G401 (cell line): ENCODE measurements around the gene AKT3. TPM values are rescaled to one million over a fixed set of nuclear protein-coding genes. Genes with fewer than 3 reads are reported as not detected.
"Not testable (repeated sequence)": the region's sequence is repeated elsewhere in the genome, so short reads cannot be mapped to it uniquely, and the experiment has no call there.

Source experiments
- DNase-seq: peaks from one replicate; pipeline ENCODE4 v3.0.0-alpha.2; 2015; ENCODE audit warnings: low spot score
- in situ Hi-C: cut with HindIII; loops from 2 replicates; pipeline ENCODE4 v1.10.0; 2016; ENCODE audit warnings: low sequenced_read_pairs, mixed read lengths
- total RNA-seq: library from RNA; depleted of rRNA; stranded (reverse); fragments of >200 nt; shearing (Covaris generic); gene quantifications from 2 replicates; pipeline ENCODE4 v1.2.3, GENCODE V29; 2014

AKT3 gene
- total RNA-seq, 1 experiment from 2014 or later = 9.5 TPM

DNA sequence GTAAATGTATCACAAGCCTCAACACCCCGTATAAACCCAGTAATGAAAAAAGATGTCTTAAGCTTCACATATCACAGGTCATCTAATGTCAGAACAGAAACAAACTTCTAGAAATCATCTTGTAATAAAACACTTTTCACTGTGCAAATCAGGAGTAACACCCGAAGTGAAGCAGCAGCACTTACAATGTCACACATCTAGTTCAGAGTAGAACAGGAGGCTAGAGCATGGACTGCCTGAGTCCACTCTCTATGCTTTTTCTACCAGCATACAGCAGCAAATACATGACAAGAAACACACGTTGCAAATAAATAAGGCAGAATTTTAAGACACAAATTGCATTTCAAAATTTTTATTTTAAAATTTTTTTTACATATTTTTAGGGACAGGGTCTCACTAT, 57.2 kb downstream of the AKT3 start:
- in situ Hi-C loops = no loop called here
- DNase-seq = no peak

DNA sequence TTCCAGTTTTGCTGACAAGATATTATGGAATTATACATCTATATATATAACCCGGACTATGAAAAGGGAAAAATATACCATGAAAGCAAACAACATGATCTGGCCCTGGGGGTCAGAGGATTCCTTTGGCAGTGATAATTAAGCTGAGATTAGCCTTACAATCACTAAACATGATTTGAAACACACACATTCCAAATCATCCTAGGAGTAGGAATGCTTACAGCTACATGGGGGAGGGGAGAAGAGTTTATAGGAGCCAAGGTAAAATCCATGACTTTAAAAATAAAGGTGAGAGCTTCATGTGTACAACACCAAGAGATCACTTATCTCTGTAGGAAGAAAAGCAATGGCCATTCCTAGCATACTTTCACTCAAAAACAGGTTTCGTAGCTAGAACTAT, 57.6 kb downstream of the AKT3 start:
- in situ Hi-C loops = no loop called here
- no peak for DNase-seq

DNA sequence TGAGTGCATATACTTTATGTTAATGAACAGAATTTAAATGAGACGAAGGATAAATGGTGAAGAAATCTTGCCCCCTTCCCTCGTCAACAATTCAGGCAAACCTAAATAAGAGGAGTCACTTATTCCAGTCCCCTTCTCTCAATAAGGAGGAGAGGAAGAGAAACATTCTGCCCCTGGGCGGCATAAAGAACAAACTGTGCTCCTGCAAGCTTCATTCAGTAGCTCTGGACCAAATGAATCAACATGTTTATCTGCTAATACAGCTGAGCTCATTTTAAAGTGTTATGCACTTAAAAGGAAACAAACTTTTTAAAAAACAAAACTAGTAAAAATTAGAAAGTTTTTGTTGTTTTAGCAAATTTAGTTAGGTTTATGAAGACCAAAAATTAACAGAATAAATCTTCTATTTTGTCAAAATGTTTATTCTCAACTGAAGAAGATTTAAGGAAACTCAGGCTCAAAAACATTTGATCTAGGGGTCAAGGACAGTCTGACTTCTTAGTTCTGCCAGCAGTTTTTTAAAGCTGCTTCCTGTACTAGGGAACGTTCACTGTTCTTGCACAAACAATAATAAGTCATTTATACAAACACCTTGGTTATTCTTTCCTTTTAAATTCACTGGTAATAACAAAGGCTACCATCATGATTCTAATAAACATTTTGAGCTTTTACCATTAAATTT, 58.3 kb downstream of the AKT3 start:
- in situ Hi-C loops = no loop called here
- peak; percentile 52 for DNase-seq

DNA sequence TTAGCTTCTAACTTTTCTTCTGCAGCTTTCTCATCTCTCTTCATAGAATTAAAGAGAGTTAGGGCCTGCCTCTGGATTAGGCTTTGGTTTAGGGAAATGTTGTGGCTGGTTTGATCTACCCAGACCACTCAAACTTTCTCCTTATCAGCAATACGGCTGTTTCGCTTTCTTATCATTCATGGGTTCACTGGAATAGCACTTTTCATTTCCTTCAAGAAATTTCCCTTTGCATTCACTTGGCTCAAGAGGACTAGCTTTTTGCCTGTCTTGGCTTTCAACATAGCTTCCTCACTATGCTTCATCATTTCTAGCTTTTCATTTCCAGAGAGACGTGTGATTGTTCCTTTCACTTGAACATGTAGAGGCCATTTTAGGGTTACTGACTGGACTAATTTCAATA, 59.6 kb downstream of the AKT3 start:
- no peak for DNase-seq
- in situ Hi-C loops = no loop called here

DNA sequence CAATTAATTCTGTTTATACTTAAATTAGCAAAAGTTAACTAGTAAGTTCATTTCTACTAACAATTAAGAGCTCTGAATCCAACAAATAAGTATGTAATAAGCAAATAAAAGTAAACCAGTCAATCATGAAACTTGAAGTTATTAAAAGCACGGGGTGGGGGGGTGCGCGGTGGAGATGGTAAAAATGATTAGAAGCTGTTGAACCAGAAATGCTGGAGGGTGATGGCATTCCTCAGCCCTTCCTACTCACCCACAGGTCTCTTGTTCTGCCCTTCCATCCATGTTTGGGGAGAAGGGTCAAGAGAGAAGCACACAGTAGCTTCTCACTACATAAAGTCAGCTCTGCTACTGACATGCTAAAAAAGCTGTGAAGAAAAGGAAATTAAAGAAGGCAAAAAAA, 63.5 kb downstream of the AKT3 start:
- DNase-seq = no peak
- in situ Hi-C loops = no loop called here

DNA sequence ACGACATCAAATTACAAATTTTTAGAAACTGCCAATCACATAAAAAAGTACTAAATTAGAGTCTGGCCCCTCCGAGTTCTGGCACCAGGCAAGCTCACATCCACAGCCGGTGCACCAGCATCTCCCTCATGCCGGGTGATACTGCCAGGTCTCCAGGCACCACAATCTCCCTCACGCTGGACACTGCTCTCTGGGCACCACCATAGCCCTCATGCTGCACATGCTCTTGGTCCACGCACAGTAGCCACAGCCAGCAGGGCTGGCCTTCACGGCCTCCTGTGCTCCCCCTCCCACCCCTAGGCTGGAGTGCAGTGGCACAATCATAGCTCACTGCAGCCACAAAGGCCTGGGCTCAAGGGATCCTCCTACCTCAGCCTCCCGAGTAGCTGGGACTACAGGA, 65.5 kb downstream of the AKT3 start:
- no peak for DNase-seq
- in situ Hi-C loops = no loop called here

DNA sequence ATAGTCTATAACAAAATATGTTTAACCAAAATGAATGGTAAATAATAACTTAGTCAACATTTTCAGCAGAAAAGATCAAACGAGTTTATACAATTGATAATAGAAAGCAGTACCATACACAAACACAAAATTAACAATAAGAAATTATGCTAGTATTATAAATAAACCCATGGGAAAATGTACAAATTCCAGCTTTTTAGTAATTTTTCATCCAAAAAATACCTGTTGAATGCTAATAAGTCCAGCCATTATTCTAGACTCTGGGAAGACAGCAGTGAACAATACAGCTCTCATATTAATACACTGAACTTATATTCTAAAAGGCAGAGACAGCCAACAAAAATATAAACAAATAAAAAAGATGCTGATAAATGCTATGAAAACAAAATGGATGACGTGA, 66.3 kb downstream of the AKT3 start:
- in situ Hi-C loops = no loop called here
- no peak for DNase-seq

DNA sequence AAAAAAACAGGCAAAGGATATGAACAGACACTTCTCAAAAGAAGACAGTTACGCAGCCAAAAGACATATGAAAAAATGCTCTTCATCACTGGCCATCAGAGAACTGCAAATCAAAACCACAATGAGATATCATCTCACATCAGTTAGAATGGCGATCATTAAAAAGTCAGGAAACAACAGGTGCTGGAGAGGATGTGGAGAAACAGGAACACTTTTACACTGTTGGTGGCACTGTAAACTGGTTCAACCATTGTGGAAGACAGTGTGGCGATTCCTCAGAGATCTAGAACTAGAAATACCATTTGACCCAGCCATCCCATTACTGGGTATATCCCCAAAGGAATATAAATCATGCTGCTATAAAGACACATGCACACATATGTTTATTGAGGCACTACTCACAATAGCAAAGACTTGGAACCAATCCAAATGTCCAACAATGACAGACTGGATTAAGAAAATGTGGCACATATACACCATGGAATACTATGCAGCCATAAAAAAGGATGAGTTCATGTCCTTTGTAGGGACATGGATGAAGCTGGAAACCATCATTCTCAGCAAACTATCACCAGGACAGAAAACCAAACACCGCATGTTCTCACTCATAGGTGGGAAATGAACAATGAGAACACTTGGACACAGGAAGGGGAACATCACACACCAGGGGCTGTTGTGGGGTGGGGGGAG, 77.5 kb downstream of the AKT3 start:
- in situ Hi-C loops, DNase-seq: not testable (repeated sequence)

DNA sequence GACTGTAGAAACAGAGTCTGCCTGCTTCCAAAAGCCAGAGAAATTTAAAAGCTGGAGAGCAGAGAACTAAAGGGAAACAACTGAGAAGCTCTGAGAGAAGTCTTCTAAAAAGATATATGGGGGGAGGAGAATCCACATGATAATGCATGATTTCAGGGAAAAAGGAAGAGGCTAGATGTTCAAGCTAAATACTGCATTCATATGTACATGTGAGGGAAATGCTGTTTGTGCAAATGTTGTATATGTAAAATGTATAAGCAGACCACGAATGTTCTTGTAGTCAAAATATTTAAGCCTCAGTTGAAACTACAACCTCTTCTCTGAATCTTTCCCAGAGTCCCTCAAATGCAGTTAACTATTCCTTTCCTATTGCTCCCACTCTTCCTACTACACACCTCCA, 79.2 kb downstream of the AKT3 start:
- in situ Hi-C loops = no loop called here
- no peak for DNase-seq

DNA sequence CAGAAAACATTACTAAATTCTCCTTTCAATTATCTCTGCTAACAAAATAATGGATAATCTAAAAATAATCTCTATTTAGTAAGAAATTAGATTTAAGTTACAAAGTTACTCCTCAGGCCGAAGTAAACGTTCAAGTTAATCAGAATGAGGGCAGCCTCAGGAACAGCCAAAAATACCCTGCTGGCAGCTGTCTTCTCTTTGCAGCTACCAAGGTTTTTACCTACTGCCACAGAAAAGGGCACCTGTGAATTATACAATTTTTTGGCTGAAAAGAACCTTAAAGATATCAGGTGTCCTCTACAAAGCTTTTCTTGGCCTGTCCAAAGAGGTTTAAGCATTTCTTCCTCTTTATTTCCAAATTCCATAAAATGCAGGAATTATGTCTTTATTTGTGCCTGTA, 84.4 kb downstream of the AKT3 start:
- DNase-seq = peak; percentile 59
- in situ Hi-C loops = no loop called here

DNA sequence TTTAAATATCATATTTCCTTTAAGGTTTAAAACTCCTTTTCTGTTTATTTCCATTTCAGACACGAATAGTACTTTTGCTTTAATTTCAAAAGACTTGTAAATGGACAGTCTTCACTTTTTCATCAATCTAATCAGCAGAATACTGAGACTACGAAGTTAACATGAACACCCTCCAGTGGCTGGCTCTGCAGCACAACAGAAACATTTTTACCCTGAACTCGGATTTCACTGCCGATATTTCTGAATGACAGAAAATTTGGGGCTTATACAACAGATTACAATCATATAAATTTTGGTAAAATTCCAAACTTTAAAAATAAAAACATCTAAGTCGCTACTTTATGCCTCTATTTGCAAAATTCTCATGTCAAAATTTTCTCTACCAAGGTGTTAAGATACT, 86.2 kb downstream of the AKT3 start:
- peak; percentile 61 for DNase-seq
- in situ Hi-C loops = no loop called here

DNA sequence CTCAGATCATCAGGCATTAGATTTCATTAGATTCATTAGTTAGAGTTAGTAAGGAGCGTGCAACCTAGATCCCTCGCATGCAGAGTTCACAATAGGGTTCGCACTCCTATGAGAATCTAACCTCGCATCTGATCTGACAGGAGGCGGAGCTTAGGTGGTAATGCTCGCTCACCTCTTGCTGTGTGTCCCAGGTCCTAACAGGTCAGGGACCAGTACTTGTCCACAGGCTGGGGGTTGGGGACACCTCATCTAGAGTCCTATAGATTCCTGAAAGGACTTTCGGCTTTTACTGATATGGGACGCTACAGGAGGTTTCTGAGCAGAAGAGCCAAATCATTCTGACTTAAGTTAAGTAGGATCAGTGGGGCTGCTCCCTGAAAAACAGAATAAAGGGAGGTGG, 91.4 kb downstream of the AKT3 start:
- no peak for DNase-seq
- in situ Hi-C loops = no loop called here

DNA sequence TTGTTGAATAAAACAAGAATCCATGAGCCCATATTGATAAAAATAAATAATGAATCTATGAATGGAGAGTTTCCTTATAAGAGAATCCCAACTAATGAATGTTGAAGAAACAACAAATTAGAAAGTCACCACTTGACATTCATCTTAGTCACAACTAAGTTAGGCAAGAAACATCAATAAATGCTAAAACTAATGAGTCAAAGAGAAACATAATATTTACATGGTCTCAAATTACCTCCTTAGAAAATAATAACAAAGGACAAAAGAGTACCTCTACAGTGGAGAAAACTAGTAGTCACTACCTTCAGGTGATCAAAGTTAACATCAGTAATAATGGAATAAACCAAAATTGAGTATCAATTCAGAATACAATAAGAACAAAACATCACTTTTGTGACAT, 93.5 kb downstream of the AKT3 start:
- no peak for DNase-seq
- in situ Hi-C loops = no loop called here

DNA sequence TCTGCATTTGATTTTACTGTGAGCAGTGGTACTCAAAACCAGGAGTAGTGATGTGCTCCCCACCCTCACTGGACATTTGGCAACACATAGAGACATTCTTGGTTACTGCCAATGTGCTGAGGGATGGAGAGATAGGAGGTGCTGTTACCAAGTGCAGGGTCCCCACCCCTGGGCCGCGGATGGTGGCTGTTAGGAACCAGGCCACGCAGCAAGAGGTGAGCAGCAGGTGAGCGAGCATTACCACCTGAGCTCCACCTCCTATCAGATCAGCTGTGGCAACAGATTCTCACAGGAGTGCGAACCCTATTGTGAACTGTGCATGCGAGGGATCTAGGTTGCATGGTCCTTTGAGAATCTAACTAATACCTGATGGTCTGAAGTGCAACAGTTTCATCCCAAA, 95.7 kb downstream of the AKT3 start:
- DNase-seq = no peak

DNA sequence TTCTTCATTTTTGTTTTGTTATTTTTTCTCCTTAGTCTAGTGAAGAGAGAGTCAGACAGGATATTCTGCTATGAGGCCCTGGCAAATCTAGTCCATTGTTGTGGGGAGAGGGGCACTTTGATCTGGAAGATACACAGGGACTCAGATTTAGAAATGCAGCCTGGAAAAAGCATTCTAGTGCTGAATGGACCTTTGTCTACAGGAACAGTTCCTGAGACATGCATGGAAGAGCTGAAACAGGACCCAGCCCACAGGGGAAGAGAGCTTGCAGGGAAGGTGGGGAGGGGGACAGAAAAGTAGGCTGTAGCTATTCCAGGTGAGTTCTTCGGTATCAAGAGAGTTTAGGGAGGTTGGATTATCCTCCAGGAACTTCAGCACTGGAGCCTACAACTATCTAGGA, 98.5 kb downstream of the AKT3 start:
- in situ Hi-C loops = no loop called here
- DNase-seq = no peak

More for the DNA sequence above, 95.7 kb downstream of the AKT3 start:
- in situ Hi-C loops = no loop called here

DNA sequence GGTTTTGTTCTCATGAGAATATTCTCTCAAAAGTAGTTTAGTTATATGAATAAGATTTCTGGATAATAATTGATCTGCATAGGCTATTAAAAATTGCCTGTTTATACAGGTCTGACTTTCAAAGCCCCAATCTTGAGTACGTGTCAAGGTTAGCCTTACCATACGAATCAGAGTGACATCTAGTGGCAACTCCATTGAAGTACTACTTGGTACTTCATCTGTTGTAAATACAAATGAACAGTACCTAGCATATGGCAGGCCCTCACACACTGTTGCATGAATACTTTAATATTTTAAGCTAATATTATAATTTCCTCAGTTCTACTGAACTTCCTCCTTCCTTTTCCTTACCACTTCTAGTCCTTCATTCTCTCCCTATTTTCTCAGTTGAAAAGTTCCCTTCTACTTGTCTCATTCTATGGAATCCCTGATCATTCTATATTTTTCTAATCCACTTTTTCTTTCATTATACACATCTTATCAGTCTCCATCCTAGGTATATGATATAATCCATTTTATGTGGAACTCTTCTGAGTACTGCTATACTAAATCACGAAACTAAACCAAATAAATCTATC, 101.2 kb downstream of the AKT3 start:
- peak; percentile 94 for DNase-seq
- in situ Hi-C loops = no loop called here

DNA sequence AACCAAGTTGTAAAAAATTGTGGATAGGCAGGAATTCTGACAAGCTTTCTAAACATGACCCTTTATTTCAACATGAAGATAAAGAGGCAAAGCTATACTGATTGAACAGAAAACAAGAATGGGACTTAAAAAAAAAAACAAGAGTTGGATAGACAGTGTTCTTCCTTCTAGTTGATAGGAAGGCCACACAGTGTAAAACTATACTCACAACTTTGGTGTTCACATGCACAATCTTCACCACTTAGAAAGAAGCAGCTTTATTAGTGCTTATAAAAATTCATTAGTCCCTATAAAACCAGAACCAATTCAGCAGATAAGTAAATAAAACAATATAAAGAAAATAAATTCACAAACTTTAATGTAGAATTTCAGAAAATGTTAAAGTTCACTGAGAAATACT, 101.8 kb downstream of the AKT3 start:
- in situ Hi-C loops = no loop called here
- no peak for DNase-seq

DNA sequence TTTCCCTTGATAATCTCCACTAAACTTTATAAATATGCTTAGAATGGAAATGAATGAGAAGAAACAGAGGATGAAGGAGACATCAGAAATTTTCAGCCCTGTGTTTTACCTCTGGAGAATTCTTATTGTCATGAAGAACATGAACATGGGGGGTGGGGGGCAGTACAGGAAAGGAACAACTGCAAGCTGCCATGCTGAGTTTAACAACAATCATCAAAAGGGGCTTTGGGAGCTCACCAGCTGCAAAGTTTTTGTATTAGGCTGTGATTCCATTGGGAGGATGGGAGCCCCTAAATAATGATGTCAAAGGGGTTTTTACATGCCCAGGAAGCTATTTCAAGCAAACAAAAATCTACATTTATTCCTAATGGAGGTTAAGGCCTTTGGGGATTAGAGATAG, 103.3 kb downstream of the AKT3 start:
- DNase-seq = no peak
- in situ Hi-C loops = no loop called here

DNA sequence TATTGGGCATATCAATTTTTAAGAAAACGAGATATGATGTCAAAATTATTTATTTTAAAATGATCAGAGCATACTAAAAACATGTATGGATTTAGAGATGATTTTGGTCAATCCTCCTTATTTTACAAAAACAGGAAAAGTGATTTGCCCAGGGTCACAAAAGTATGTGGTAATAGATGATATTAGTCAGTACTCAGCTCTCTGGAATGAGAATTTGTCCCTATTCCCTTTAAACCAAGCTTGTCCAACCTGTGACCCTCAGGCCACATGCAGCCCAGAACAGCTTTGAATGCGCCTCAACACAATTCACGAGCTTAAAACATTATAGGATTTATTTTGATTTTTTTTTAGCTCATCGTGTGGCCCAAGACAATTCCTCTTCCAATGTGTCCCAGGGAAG, 104.7 kb downstream of the AKT3 start:
- DNase-seq = no peak
- in situ Hi-C loops = no loop called here

DNA sequence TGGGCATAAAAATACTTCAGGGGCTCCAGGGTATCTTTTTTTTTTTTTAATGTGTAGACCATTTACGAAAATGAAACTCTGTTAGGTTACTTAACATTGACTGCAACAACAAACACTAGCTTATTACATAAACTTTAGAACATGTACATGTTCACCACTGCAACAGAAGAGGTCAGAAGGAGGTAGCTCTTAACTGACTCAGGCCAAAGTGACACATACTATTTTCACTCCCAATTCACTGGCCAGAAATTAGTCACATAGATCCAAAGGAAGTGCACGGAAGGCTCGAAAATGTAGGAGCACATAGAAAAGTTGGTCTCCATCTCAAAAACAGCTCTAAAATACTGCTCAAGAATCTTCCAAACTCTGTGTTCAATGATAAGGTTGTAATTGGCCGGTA, 107.2 kb downstream of the AKT3 start:
- in situ Hi-C loops = no loop called here
- no peak for DNase-seq
